Aorta (tissue), 5 donors: Measurements from ENCODE around the gene PCDHB1. TPM values are rescaled to one million over a fixed set of nuclear protein-coding genes. Genes with fewer than 3 reads are reported as not detected.

ENCODE experiments used
- ATAC-seq: fragments of 200-7000 bp; cut with Tn5 transposase; one replicate; pipeline ENCODE4 v1.9.1; 2022; ENCODE audit warnings: moderate library complexity; ENCODE audit not compliant: low FRiP score
- DNase-seq, 2 donors: peaks; one replicate each; pipeline ENCODE4 v3.0.0-alpha.2; 2020
- H3K27ac ChIP-seq, 2 donors: one replicate each; pipeline ENCODE4 v1.5.1; 2013; ENCODE audit warnings: low read length in 2 of 2, mild to moderate bottlenecking in 2 of 2, moderate library complexity in 2 of 2, control low read depth in 1 of 2, inconsistent platforms in 1 of 2, low read depth in 1 of 2
- H3K27me3 ChIP-seq, 2 donors: one replicate each; pipeline ENCODE4 v1.6.1; 2013; ENCODE audit warnings: control low read depth in 1 of 2, low read length in 1 of 2, mild to moderate bottlenecking in 1 of 2, moderate library complexity in 1 of 2; ENCODE audit not compliant: insufficient read depth in 2 of 2, control insufficient read depth in 1 of 2
- H3K36me3 ChIP-seq, 2 donors: one replicate each; pipeline ENCODE4 v1.6.1; 2013; ENCODE audit warnings: control low read depth in 1 of 2, low read length in 1 of 2, mild to moderate bottlenecking in 1 of 2; ENCODE audit not compliant: insufficient read depth in 2 of 2, control insufficient read depth in 1 of 2
- H3K4me1 ChIP-seq, 2 donors: one replicate each; pipeline ENCODE4 v1.6.1; 2013; ENCODE audit warnings: low read length in 2 of 2, control low read depth in 1 of 2, mild to moderate bottlenecking in 1 of 2, moderate library complexity in 1 of 2; ENCODE audit not compliant: insufficient read depth in 2 of 2, control insufficient read depth in 1 of 2
- H3K4me3 ChIP-seq, 2 donors: one replicate each; pipeline ENCODE4 v1.5.1; 2013; ENCODE audit warnings: low read length in 2 of 2, control low read depth in 1 of 2, mild to moderate bottlenecking in 1 of 2
- H3K9me3 ChIP-seq: one replicate; pipeline ENCODE4 v1.6.1; 2013; ENCODE audit warnings: mild to moderate bottlenecking, low read length; ENCODE audit not compliant: control insufficient read depth
- WGBS, 2 donors: extraction: QIAGEN DNeasy Blood & Tissue Kit; methylation state at CpG; one replicate each; pipeline ENCODE4 v1.1.7; 2013; 5-methylcytosine and 5-hydroxymethylcytosine counted together
- intact Hi-C, 2 donors: fragments of 100-400 bp; cut with DNase I; formaldehyde crosslinking; loops; one replicate each; pipeline versions ENCODE4 v1.14.2 to v1.15.0; 2022
- polyA plus RNA-seq, 2 donors: library from polyadenylated mRNA; stranded (reverse); fragments of 200-250 nt; gene quantifications; one replicate each; pipeline ENCODE4 v1.2.3, GENCODE V29; 2013
- total RNA-seq, 2 donors: library from RNA; stranded (reverse); fragmentation: NEBNext Ultra II Directional; extraction: Animal tissue kit (Norgen Biotek cat#: 25700); gene quantifications; one replicate each; pipeline ENCODE4 v1.2.1, GENCODE V29; 2021
- donor health status: healthy with polysubstance abuse.
- donor health status: Bipolar disorder and iron deficiency.
- donor health status: DM: no; HTN: no; CAD: no.
- donor health status: DM: no; HTN: no; CAD: no.
- donor health status: DM: yes; HTN: yes; CAD: no.

The PCDHB1 gene
- total and polyA plus RNA-seq, 4 donors: not detected

GRCh38 chr5:141017943-141018342 is 33.2 kb upstream of the PCDHB1 start:
- H3K36me3 ChIP-seq: no peaks in the 10 kb centered on the region
- ATAC-seq (no peak), DNase-seq (no peak)
- no peak overlapping the region for H3K27ac ChIP-seq
- intact Hi-C loops: no loop called here
- no peaks in the 10 kb centered on the region for H3K9me3 ChIP-seq
- no peak overlapping the region for H3K4me3 ChIP-seq
- H3K27me3 ChIP-seq: no peaks in the 10 kb centered on the region
- no peaks in the 10 kb centered on the region for H3K4me1 ChIP-seq

- WGBS, 2 donors: 97 to 99% methylated on average over 1 of the region's 1 CpG
- no peaks in the 10 kb centered on the region for H3K9me3 ChIP-seq
- ATAC-seq: no peak
- no peaks in the 10 kb centered on the region for H3K36me3 ChIP-seq
- DNase-seq: no peak
- intact Hi-C loops: no loop called here
- H3K4me1 ChIP-seq: no peaks in the 10 kb centered on the region
- H3K4me3 ChIP-seq: no peak overlapping the region
- H3K27ac ChIP-seq: no peak overlapping the region
- H3K27me3 ChIP-seq: peaks cover 0 to 2% of the 10 kb centered on the region in 2 donors
Measured at GRCh38 chr5:141022384-141022783, 28.8 kb upstream of the PCDHB1 start.

GRCh38 chr5:141031006-141031405 is 20.2 kb upstream of the PCDHB1 start:
- intact Hi-C loops: no loop called here

GRCh38 chr5:141032626-141033025 is 18.5 kb upstream of the PCDHB1 start:
- Histone ChIP-seq H3K9me3 (no peaks in the 10 kb centered on the region), H3K27ac (no peak overlapping the region), H3K4me3 (no peak overlapping the region), H3K27me3 (no peaks in the 10 kb centered on the region), H3K4me1 (no peaks in the 10 kb centered on the region), H3K36me3 (no peaks in the 10 kb centered on the region)
- ATAC-seq: no peak
- intact Hi-C loops: no loop called here
- DNase-seq: no peak
- 50 to 65% methylated on average over 1 of the region's 1 CpG for WGBS, 2 donors

More at GRCh38 chr5:141031006-141031405, 20.2 kb upstream of the PCDHB1 start:
- no peaks in the 10 kb centered on the region for H3K27me3 ChIP-seq
- WGBS, 2 donors: 84 to 87% methylated on average over 15 of the region's 15 CpGs
- ATAC-seq: no peak
- H3K9me3 ChIP-seq: no peaks in the 10 kb centered on the region
- no peak for DNase-seq
- no peak overlapping the region for H3K4me3 ChIP-seq
- no peak overlapping the region for H3K27ac ChIP-seq
- H3K4me1 ChIP-seq: no peaks in the 10 kb centered on the region
- no peaks in the 10 kb centered on the region for H3K36me3 ChIP-seq

GRCh38 chr5:141039061-141039460 is 12.1 kb upstream of the PCDHB1 start:
- ATAC-seq (no peak), DNase-seq (no peak)
- Histone ChIP-seq H3K27ac (no peak overlapping the region), H3K36me3 (no peaks in the 10 kb centered on the region), H3K27me3 (no peaks in the 10 kb centered on the region), H3K4me1 (no peaks in the 10 kb centered on the region), H3K9me3 (peaks cover 3% of the 10 kb centered on the region), H3K4me3 (no peak overlapping the region)
- intact Hi-C loops: no loop called here

- DNase-seq: no peak
- H3K4me3 ChIP-seq: no peak overlapping the region
- 50 to 53% methylated on average over 3 of the region's 3 CpGs for WGBS, 2 donors
- intact Hi-C loops: no loop called here
- no peaks in the 10 kb centered on the region for H3K4me1 ChIP-seq
- peaks cover 3% of the 10 kb centered on the region for H3K9me3 ChIP-seq
- no peaks in the 10 kb centered on the region for H3K36me3 ChIP-seq
- H3K27me3 ChIP-seq: no peaks in the 10 kb centered on the region
- ATAC-seq: no peak
- no peak overlapping the region for H3K27ac ChIP-seq
Measured at GRCh38 chr5:141039517-141039916, 11.7 kb upstream of the PCDHB1 start.

- H3K4me1 ChIP-seq: no peaks in the 10 kb centered on the region
- intact Hi-C loops: loop anchor here (2.0 to 10.0 kb wide), 2 partner anchors 233 to 235 kb away; partner anchors contain the start of genes PCDHA4 (in 2 of the 2) and PCDHA3 (in 1 of the 2)
Measured at GRCh38 chr5:141040093-141040770, 10.9 kb upstream of the PCDHB1 start.

GRCh38 chr5:141040771-141041426 is 10.3 kb upstream of the PCDHB1 start:
- ATAC-seq (peak; percentile 91), DNase-seq (peak; percentile 88 to 96)
- 4 to 5% methylated on average over 25 of the region's 25 CpGs for WGBS, 2 donors
- H3K27ac ChIP-seq: no peak overlapping the region
- H3K4me3 ChIP-seq: no peak overlapping the region
- peaks cover 3% of the 10 kb centered on the region for H3K9me3 ChIP-seq
- no peaks in the 10 kb centered on the region for H3K36me3 ChIP-seq
- intact Hi-C loops: loop anchor here (2.0 to 10.0 kb wide), 2 partner anchors 234 to 236 kb away; partner anchors contain the start of genes PCDHA4 (in 2 of the 2) and PCDHA3 (in 1 of the 2)
- H3K4me1 ChIP-seq: no peaks in the 10 kb centered on the region
- H3K27me3 ChIP-seq: no peaks in the 10 kb centered on the region

More at GRCh38 chr5:141040093-141040770, 10.9 kb upstream of the PCDHB1 start:
- ATAC-seq: no peak
- Histone ChIP-seq H3K27me3 (no peaks in the 10 kb centered on the region), H3K4me3 (no peak overlapping the region), H3K9me3 (peaks cover 3% of the 10 kb centered on the region), H3K27ac (no peak overlapping the region), H3K36me3 (no peaks in the 10 kb centered on the region)
- 7 to 10% methylated on average over 24 of the region's 24 CpGs for WGBS, 2 donors
- peak in 1 of 2 donors; percentile 78 for DNase-seq

GRCh38 chr5:141041427-141041785 is 9.8 kb upstream of the PCDHB1 start:
- WGBS, 2 donors: 14 to 15% methylated on average over 4 of the region's 4 CpGs
- H3K36me3 ChIP-seq: no peaks in the 10 kb centered on the region
- DNase-seq (no peak), ATAC-seq (no peak)
- no peaks in the 10 kb centered on the region for H3K27me3 ChIP-seq
- intact Hi-C loops: loop anchor here (2.0 to 10.0 kb wide), 2 partner anchors 235 to 237 kb away; partner anchors contain the start of genes PCDHA4 (in 2 of the 2) and PCDHA3 (in 1 of the 2)
- no peaks in the 10 kb centered on the region for H3K4me1 ChIP-seq
- H3K4me3 ChIP-seq: no peak overlapping the region
- H3K27ac ChIP-seq: no peak overlapping the region
- peaks cover 3% of the 10 kb centered on the region for H3K9me3 ChIP-seq
